SK-N-SH treated with all-trans-retinoic acid at 6 μM for 48 hours (cell line): ENCODE results near the gene STAT5A.

ENCODE experiments used
- ATAC-seq: fragments of 200-7000 bp; cut with Tn5 transposase; 3 replicates; pipeline ENCODE4 v1.9.1; 2020; ENCODE audit warnings: mild to moderate bottlenecking, moderate library complexity
- ARNTL ChIP-seq: fragments of 450-650 bp; formaldehyde crosslinking; IDR thresholded peaks from 2 replicates; pipeline ENCODE4 v1.5.0; 2020; ENCODE audit warnings: low read depth, mild to moderate bottlenecking, moderate library complexity, borderline replicate concordance
- BACH2 ChIP-seq: fragments of 250-450 bp; sonication (Bioruptor Pico); IDR thresholded peaks from 2 replicates; pipeline ENCODE4 v1.9.0; 2021; ENCODE audit warnings: mild to moderate bottlenecking, borderline replicate concordance
- CREB5 ChIP-seq: fragments of 250-450 bp; sonication (Bioruptor Pico); IDR thresholded peaks from 2 replicates; pipeline ENCODE4 v1.5.1; 2020; ENCODE audit warnings: low read depth, mild to moderate bottlenecking, moderate library complexity
- CSDC2 ChIP-seq: fragments of 250-450 bp; sonication (Bioruptor Pico); IDR thresholded peaks from 2 replicates; pipeline ENCODE4 v1.5.0; 2020; ENCODE audit warnings: mild to moderate bottlenecking, moderate library complexity
- ESRRG ChIP-seq: fragments of 250-450 bp; sonication (Bioruptor Pico); IDR thresholded peaks from 2 replicates; pipeline ENCODE4 v1.6.1; 2021; ENCODE audit warnings: mild to moderate bottlenecking
- GLIS3 ChIP-seq: fragments of 250-450 bp; sonication (Bioruptor Pico); IDR thresholded peaks from 2 replicates; pipeline ENCODE4 v1.5.0; 2020; ENCODE audit warnings: mild to moderate bottlenecking, moderate library complexity
- ISL1 ChIP-seq: fragments of 250-450 bp; sonication (Bioruptor Pico); IDR thresholded peaks from 2 replicates; pipeline ENCODE4 v2.1.2; 2022; ENCODE audit warnings: mild to moderate bottlenecking, moderate library complexity
- OSR1 ChIP-seq: fragments of 250-450 bp; sonication (Bioruptor Pico); IDR thresholded peaks from 2 replicates; pipeline ENCODE4 v1.8.0; 2022; ENCODE audit warnings: moderate library complexity, mild to moderate bottlenecking, inconsistent platforms
- PPARA ChIP-seq: fragments of 250-450 bp; sonication (Bioruptor Pico); IDR thresholded peaks from 2 replicates; pipeline ENCODE4 v1.5.0; 2020; ENCODE audit warnings: mild to moderate bottlenecking, borderline replicate concordance
- RARB ChIP-seq: fragments of 250-450 bp; sonication (Bioruptor Pico); IDR thresholded peaks from 2 replicates; pipeline ENCODE4 v1.8.0; 2021; ENCODE audit warnings: mild to moderate bottlenecking, moderate library complexity
- SNAI2 ChIP-seq: fragments of 250-450 bp; sonication (Bioruptor Pico); IDR thresholded peaks from 2 replicates; pipeline ENCODE4 v1.5.0; 2020; ENCODE audit warnings: mild to moderate bottlenecking, moderate library complexity
- TCF4 ChIP-seq: fragments of 250-450 bp; sonication (Bioruptor Pico); IDR thresholded peaks from 2 replicates; pipeline ENCODE4 v1.8.0; 2021; ENCODE audit warnings: mild to moderate bottlenecking, moderate library complexity, borderline replicate concordance
- TOX ChIP-seq: fragments of 250-450 bp; sonication (Bioruptor Pico); IDR thresholded peaks from 2 replicates; pipeline ENCODE4 v1.8.0; 2021; ENCODE audit warnings: mild to moderate bottlenecking, moderate library complexity, borderline replicate concordance
- ZFP3 ChIP-seq: fragments of 250-450 bp; sonication (Bioruptor Pico); IDR thresholded peaks from 2 replicates; pipeline ENCODE4 v1.5.0; 2020; ENCODE audit warnings: mild to moderate bottlenecking, moderate library complexity
- ZFP30 ChIP-seq: fragments of 450-650 bp; formaldehyde crosslinking; IDR thresholded peaks from 2 replicates; pipeline ENCODE4 v1.5.0; 2022; ENCODE audit warnings: mild to moderate bottlenecking, moderate library complexity
- ZNF565 ChIP-seq: fragments of 450-650 bp; formaldehyde crosslinking; conservative IDR thresholded peaks from 2 replicates; pipeline ENCODE4 v1.5.0; 2020; ENCODE audit warnings: low read depth, mild to moderate bottlenecking, moderate library complexity
- ZNF70 ChIP-seq: fragments of 450-650 bp; formaldehyde crosslinking; IDR thresholded peaks from 2 replicates; pipeline ENCODE4 v1.5.0; 2020; ENCODE audit warnings: mild to moderate bottlenecking, moderate library complexity
- TF ChIP-seq, protein P1 (sequence below): fragments of 250-450 bp; sonication (Bioruptor Pico); IDR thresholded peaks from 2 replicates; pipeline ENCODE4 v1.5.1; 2021; ENCODE audit warnings: mild to moderate bottlenecking, moderate library complexity
- TF ChIP-seq, protein P2 (sequence below): fragments of 250-450 bp; sonication (Bioruptor Pico); IDR thresholded peaks from 2 replicates; pipeline ENCODE4 v1.8.0; 2021; ENCODE audit warnings: low read depth, mild to moderate bottlenecking, moderate library complexity, borderline replicate concordance
- TF ChIP-seq, protein P3 (sequence below): fragments of 250-450 bp; sonication (Bioruptor Pico); IDR thresholded peaks from 2 replicates; pipeline ENCODE4 v1.8.0; 2020; ENCODE audit warnings: mild to moderate bottlenecking, moderate library complexity, borderline replicate concordance

The STAT5A gene

DNA sequence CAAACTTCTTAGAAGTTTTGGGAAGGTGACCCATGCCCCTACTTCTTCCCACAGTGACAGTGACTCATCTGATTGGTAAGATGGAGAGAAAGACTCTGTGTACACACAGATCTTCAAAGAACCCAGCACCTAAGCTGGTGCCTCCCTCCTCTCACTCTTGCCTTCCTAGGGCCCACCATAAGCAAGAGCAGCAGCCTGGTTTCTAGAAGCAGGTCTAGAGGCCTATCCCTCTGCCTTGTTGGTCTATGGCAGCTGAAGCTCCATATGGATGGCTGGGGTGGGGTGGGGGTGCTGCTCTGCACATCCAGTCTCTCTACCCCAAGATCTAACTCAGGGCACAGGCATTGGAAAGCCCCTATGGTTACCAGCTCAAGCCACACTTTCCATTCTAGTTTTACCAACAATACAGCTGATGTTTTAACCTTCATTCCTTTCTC is 52.4 kb downstream of the STAT5A start (continued):
- TF ChIP-seq ZFP30 (no peak), ZFP3 (CRISPR knock-in tag) (no peak), BACH2 (CRISPR knock-in tag) (no peak), ESRRG (CRISPR knock-in tag) (no peak), CSDC2 (CRISPR knock-in tag) (no peak), ARNTL (CRISPR knock-in tag) (no peak), RARB (CRISPR knock-in tag) (no peak)
- TF ChIP-seq, protein P1, sequence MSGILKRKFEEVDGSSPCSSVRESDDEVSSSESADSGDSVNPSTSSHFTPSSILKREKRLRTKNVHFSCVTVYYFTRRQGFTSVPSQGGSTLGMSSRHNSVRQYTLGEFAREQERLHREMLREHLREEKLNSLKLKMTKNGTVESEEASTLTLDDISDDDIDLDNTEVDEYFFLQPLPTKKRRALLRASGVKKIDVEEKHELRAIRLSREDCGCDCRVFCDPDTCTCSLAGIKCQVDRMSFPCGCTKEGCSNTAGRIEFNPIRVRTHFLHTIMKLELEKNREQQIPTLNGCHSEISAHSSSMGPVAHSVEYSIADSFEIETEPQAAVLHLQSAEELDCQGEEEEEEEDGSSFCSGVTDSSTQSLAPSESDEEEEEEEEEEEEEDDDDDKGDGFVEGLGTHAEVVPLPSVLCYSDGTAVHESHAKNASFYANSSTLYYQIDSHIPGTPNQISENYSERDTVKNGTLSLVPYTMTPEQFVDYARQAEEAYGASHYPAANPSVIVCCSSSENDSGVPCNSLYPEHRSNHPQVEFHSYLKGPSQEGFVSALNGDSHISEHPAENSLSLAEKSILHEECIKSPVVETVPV (CRISPR knock-in tag), result no peak

DNA sequence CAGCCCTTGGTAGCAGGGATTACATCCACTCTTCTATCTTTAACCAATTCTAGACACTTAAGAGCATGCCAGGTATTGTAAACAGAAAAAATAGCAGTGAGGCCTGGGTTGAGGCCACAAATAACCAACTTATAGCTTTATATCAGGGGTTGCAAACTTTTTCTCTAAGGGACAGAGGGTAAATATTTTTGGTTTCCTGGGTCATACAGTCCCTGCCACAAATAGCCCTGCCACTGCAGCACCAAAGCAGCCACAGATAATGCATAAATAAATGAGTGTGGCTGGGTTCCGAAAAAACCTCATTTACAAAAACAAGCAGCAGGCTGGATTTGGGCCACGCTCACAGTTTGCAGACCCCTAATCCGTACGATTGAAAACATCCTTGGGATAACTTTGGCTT is 53.3 kb downstream of the STAT5A start:
- TF ChIP-seq ZFP30 (no peak), ZNF70 (no peak), ESRRG (CRISPR knock-in tag) (no peak), RARB (CRISPR knock-in tag) (no peak), OSR1 (no peak), CREB5 (CRISPR knock-in tag) (no peak), TCF4 (CRISPR knock-in tag) (no peak), BACH2 (CRISPR knock-in tag) (no peak), ZFP3 (CRISPR knock-in tag) (no peak), GLIS3 (CRISPR knock-in tag) (no peak), TOX (CRISPR knock-in tag) (no peak), ZNF565 (no peak)
- TF ChIP-seq, protein P2, sequence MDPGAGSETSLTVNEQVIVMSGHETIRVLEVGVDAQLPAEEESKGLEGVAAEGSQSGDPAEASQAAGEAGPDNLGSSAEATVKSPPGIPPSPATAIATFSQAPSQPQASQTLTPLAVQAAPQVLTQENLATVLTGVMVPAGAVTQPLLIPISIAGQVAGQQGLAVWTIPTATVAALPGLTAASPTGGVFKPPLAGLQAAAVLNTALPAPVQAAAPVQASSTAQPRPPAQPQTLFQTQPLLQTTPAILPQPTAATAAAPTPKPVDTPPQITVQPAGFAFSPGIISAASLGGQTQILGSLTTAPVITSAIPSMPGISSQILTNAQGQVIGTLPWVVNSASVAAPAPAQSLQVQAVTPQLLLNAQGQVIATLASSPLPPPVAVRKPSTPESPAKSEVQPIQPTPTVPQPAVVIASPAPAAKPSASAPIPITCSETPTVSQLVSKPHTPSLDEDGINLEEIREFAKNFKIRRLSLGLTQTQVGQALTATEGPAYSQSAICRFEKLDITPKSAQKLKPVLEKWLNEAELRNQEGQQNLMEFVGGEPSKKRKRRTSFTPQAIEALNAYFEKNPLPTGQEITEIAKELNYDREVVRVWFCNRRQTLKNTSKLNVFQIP (CRISPR knock-in tag), result no peak
- TF ChIP-seq, protein P3, sequence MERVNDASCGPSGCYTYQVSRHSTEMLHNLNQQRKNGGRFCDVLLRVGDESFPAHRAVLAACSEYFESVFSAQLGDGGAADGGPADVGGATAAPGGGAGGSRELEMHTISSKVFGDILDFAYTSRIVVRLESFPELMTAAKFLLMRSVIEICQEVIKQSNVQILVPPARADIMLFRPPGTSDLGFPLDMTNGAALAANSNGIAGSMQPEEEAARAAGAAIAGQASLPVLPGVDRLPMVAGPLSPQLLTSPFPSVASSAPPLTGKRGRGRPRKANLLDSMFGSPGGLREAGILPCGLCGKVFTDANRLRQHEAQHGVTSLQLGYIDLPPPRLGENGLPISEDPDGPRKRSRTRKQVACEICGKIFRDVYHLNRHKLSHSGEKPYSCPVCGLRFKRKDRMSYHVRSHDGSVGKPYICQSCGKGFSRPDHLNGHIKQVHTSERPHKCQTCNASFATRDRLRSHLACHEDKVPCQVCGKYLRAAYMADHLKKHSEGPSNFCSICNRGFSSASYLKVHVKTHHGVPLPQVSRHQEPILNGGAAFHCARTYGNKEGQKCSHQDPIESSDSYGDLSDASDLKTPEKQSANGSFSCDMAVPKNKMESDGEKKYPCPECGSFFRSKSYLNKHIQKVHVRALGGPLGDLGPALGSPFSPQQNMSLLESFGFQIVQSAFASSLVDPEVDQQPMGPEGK, result no peak
- TF ChIP-seq, all 23 proteins: peak for 0
- no peak for ATAC-seq

DNA sequence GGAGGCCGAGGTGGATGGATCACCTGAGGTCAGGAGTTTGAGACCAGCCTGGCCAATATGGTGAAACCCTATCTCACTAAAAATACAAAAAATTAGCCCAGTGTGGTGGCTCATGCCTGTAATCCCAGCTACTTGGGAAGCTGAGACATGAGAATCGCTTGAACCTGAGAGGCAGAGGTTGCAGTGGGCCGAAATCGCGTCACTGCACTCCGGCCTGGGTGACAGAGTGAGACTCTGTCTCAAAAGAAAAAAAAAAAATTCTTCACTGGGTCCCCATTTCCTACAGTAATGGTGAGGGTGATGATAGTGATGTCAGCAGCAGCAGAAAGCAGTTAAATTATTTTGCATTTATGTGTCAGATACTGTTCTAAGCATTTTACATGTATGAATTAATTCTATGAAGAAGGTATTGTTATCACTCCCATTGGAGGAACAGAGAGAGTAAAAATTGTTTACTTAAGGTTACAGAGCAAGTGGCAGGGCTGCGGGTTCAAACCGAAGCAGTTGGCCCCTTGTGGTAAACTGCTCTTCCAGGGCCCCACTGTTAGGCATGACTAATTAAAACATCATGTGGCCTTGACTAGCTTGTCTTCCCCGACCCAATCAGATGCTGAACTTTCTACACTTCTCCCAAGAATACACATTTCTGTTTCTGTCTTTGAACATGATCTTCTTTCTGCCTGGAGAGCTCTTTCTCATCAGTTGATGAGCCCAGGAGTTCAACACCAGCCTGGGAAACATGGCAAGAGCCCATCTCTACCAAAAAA is 54.1 kb downstream of the STAT5A start:
- no peak for ATAC-seq
- no peak for TF ChIP-seq ARNTL (CRISPR knock-in tag)
- TF ChIP-seq, protein P1 (CRISPR knock-in tag), result no peak
- TF ChIP-seq BACH2 (CRISPR knock-in tag), result no peak
- no peak for TF ChIP-seq PPARA (CRISPR knock-in tag)
- TF ChIP-seq, protein P2 (CRISPR knock-in tag), result no peak
- no peak for TF ChIP-seq ESRRG (CRISPR knock-in tag)
- TF ChIP-seq TCF4 (CRISPR knock-in tag), result no peak
- no peak for TF ChIP-seq ISL1 (CRISPR knock-in tag)
- TF ChIP-seq ZNF70, result no peak
- TF ChIP-seq, protein P3, result no peak
- no peak for TF ChIP-seq OSR1
- no peak for TF ChIP-seq SNAI2 (CRISPR knock-in tag)
- TF ChIP-seq ZNF565, result no peak
- TF ChIP-seq, all 23 proteins: peak for 0
